ENCODE data around the gene SLC35F5.
"Not testable (repeated sequence)": the region's sequence is repeated elsewhere in the genome, so short reads cannot be mapped to it uniquely, and the experiment has no call there.

Gene SLC35F5

GRCh38 chr2:113756355-113757137 is at the start of gene SLC35F5:
Gene SLC35F5 (minus strand): TSS chr2:113756642. CDS start chr2:113756409, 233 bp downstream.
- DNase-seq = peak; percentile 97

- no peak for DNase-seq
These were observed 42.9 kb upstream of the SLC35F5 start for GRCh38 chr2:113799375-113799774.

- no peak for DNase-seq
These were observed 40.8 kb upstream of the SLC35F5 start for GRCh38 chr2:113797237-113797636.

- no peak for DNase-seq
These were observed 40.2 kb upstream of the SLC35F5 start for GRCh38 chr2:113796592-113797175.

- no peak for DNase-seq
These were observed 39.0 kb upstream of the SLC35F5 start for GRCh38 chr2:113795405-113795920.

GRCh38 chr2:113791697-113792590 is 35.5 kb upstream of the SLC35F5 start:
- no peak for DNase-seq

- no peak for DNase-seq
These were observed 28.6 kb upstream of the SLC35F5 start for GRCh38 chr2:113784823-113785744.

- DNase-seq = no peak
These were observed 24.0 kb upstream of the SLC35F5 start for GRCh38 chr2:113780472-113780871.

- no peak for DNase-seq
These were observed 20.9 kb upstream of the SLC35F5 start for GRCh38 chr2:113777371-113777770.

- no peak for DNase-seq
These were observed 20.5 kb upstream of the SLC35F5 start for GRCh38 chr2:113776949-113777348.

- not testable (repeated sequence) for DNase-seq
These were observed 18.2 kb upstream of the SLC35F5 start for GRCh38 chr2:113774616-113775015.

- DNase-seq = no peak
These were observed 14.5 kb upstream of the SLC35F5 start for GRCh38 chr2:113770929-113771328.

- DNase-seq = no peak
These were observed 13.1 kb upstream of the SLC35F5 start for GRCh38 chr2:113769555-113769954.

- no peak for DNase-seq
These were observed 12.3 kb upstream of the SLC35F5 start for GRCh38 chr2:113768770-113769169.

- no peak for DNase-seq
These were observed 11.5 kb upstream of the SLC35F5 start for GRCh38 chr2:113767811-113768460.

GRCh38 chr2:113765276-113765675 is 8.8 kb upstream of the SLC35F5 start:
- DNase-seq = no peak

GRCh38 chr2:113762377-113763118 is 6.1 kb upstream of the SLC35F5 start:
- DNase-seq = no peak

- no peak for DNase-seq
These were observed 4.0 kb upstream of the SLC35F5 start for GRCh38 chr2:113760400-113760799.

GRCh38 chr2:113757138-113757657 is 756 bp upstream of the SLC35F5 start:
- DNase-seq = no peak

GRCh38 chr2:113755835-113756354 is 547 bp downstream of the SLC35F5 start:
- no peak for DNase-seq

All from eye (tissue), 1 donor.